ENCODE measurements around the gene LY6G5B.

LY6G5B gene

DNA sequence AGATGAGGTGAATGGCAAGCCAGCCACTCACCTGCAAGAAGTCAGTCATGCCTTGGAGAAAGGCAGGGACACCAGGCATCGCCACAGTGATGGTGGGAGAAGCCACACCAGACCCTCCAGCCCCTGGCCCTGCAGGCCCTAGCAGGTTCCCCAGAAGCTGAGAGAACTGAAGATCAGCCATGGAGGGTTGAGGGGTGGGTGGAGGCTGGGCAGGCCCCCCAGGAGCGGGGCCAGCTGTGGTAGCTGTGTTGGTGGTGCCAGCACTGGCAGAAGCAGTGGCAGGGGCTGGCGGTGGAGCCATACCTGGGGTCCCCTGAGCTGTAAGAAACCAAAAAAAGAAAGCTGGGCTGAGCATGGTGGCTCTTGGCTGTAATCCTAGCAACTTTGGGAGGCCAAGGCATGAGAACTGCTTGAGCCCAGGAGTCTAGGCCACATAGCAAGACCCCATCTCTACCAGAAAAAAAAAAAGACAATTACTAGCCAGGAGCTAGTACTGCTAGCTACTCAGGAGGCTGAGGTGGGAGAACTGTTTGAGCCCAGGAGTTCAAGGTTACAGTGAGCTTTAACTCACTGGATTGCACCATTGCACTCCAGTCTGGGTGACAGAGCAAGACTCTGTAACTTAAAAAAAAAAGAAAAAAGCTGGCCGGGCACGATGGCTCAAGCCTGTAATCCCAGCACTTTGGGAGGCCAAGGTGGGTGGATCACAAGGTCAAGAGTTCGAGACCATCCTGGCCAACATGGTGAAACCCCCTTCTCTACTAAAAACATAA is 26.8 kb upstream of the LY6G5B start:
- DNase-seq = no peak

DNA sequence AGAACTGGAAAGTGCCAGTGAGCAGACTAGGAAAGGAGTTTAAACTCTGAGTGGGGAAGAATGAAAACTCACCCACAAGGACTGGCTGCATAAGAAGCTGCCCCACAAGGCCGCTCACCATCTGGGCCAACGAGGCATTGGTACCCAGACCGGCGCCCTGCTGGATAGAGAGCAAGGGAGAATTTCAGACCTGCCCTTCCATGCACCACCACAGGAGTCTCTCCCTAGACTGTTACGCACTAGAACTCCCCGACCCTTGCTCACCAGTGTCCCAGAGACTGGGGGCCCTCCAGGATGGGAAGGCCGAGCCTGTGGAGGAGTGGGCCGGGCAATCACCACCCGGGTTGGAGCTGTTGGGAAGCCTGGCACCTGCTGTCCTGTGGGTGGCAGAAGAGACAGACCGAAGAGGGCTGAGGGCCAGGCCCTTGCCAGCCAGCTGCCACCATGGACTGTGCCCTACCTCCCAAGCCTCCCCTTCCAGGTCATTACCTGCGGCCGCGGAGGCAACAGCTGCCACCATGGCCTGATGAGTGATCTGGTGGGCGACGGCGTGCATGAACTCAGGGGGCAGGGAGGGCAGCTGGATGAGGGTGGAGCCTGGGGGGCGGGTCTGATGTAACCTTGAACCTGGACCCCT is 25.8 kb upstream of the LY6G5B start:
- DNase-seq = no peak

DNA sequence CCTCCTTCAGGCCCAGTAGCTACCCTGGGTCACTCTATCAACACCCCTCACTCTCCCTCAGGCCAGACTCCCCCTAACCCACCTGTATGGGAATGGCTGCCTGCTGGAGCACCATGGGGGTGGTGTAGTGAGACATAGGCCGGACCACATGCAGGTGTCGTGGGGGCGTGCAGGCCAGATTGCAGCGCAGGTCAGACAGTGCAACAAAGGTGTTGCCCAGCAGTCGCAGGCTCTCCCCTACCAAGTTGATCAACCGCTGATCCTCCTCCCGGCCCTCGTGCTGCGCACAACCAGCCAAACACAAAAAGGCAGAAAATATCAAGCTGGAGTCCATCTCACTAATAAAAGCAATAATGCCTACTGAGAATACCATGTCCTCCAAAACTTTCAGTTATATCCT is 24.5 kb upstream of the LY6G5B start:
- no peak for DNase-seq

DNA sequence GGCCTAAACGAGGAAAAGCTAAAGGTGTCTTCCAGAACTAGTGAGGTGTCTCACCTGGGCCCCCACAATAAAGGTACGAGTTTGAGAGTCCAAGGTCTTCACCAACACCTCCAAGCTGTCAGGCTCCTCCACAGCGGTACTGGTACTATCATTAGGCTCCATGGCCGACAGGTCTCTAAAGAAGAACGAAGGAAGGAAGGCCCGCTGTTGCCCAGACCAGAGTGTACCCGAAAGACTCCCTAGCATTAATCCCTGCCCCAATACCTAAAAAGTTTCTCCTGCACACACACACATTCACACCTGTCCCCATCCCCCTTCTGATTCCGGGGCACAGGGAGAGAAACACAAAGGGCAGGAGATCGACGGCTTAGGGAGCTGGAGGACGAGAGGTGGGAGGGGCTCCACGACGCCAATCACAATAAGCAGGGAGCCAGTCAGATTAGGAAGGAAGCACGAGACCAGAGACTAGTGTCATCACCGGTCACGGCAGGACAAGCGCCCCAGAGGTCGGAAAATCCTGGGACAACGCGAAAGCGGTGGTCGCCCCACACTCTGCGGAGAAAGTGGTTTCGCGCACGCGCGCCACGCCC is 18.1 kb upstream of the LY6G5B start:
- no peak for DNase-seq

DNA sequence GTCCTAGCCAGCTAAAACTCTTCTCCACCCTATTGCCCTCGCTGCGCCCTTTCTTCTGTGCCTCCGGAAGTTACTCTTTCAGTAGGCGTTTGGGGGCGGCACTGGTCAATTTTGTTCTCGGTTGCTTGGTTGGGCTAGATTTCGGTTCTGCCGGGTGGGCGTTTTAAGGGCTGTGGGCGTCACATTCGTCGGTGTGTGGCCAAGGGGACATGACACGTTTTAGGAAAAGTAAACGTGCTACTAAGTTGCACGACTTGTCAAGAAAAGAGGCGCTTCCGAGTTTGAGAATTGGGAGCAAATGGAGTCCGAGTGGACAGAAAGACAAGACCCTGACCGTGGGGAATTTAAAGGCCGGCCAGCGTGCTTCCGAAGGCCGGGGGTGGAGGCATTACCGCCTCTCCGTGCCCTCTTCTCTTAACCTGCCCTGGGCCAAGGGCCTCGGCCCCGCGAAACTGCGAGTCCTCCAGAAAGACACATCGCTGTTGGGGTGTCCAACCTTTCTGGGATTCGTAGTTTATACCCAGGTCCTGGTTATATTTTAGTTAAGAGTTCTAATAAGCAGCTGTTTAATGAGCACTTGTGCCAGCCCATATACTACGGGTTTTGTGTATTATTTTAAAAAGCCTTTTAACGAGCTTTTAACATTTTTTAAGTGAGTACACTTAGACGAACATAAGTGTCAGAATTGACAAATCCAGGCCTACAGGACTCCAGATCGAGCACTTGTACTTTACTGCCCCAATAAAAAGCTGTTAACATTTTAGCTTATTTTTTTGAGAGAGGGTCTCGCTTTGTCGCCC is 16.7 kb upstream of the LY6G5B start:
- peak; percentile 88 for DNase-seq

DNA sequence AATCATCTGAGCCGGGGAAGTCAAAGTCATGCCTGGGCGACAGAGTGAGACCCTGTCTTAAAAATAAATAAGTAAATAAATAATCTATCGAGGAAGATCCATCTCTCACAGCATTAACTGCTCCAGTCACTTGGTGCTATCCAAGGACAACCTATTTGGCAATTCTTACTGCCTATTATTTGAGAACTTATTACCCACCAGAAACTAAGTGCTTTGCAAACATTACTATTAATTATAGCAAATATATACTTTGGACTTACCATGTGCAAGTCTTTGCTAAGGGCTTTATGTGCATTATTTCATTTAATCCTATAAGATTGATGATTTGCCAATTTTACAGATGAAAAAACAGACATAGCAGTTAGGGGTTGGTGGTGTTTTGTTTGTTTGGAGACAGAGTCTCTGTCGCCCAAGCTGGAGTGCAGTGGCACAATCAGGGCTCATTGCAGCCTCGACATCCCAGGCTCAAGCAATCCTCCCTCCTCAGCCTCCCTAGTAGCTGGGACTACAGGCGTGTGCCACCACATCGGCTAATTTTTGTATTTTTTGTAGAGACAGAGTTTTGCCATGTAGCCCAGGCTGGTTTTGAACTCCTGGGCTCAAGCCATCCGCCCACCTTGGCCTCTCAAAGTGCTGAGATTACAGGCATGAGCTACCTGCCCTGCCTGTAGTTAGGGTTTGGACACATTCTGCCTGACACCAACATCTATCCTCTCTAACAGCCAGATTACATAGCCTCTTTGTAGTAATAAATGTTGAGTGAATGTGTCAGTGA is 15.0 kb upstream of the LY6G5B start:
- no peak for DNase-seq

DNA sequence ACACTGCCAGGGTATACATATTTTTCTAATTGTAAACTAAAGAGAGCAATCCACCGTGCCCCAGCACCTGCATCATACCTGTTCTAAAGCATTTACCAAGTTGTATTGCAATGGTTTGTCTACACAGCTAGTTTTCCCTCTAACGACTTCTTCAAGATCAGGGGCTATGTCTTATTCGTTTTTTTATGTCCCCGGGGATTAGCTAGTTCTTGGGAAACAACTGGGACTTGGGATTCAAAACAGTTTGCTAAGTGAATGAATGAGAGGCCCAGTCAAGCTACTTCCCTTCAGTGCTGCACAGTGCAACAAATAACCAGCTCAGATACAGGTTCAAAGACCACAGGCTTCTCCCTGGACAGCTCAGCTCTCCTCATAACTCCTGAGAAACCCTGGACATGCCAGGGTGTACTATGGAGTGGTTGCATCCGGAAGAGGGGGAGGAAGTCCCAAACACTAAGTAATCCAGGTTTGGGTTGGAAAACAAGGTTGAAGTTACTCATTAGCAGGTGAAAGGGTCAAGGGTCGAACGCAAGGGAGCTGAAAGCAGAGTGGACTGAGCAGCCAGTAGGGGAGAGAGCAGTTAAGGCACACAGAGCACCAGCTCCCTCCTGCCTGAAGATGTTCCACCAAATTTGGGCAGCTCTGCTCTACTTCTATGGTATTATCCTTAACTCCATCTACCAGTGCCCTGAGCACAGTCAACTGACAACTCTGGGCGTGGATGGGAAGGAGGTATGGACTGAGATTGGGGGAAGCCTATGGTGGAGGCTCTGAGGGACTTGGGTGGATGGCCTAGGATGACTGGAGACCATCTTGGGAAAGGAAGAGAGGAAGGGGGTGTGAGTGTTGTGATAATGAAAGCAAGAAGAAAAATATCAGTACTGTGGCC is 14.2 kb upstream of the LY6G5B start, which contains the start of gene APOM:
APOM (plus strand) TSS at position 546 of the 889 bp plus-strand sequence; CDS start at position 619, 73 bp downstream.
- no peak for DNase-seq

DNA sequence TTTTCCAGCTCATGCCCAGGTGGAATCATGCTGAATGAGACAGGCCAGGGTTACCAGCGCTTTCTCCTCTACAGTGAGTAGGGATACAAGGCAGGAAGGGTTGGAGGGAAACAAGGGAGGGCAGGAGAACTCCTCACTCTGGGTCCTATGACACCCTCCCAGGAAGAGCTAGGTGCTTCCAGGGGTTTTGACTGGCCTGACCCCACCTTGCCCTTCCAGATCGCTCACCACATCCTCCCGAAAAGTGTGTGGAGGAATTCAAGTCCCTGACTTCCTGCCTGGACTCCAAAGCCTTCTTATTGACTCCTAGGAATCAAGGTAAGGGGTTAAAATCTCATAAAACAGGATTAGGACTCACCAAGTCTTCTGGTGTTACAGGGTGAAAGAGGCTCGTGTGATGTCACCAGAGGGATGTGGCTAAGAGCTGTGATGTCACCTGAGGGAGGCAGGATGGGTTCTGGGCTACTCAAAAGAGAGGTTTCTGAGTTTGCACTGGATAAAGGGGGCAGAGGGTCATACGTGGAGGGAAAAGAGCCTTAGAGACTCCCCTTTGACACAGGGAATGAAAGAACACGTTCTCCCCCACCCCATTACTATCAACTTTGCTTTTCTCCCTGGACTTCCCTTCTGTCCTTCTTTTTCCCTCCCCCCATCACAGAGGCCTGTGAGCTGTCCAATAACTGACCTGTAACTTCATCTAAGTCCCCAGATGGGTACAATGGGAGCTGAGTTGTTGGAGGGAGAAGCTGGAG is 12.2 kb upstream of the LY6G5B start:
- peak; percentile 18 for DNase-seq

DNA sequence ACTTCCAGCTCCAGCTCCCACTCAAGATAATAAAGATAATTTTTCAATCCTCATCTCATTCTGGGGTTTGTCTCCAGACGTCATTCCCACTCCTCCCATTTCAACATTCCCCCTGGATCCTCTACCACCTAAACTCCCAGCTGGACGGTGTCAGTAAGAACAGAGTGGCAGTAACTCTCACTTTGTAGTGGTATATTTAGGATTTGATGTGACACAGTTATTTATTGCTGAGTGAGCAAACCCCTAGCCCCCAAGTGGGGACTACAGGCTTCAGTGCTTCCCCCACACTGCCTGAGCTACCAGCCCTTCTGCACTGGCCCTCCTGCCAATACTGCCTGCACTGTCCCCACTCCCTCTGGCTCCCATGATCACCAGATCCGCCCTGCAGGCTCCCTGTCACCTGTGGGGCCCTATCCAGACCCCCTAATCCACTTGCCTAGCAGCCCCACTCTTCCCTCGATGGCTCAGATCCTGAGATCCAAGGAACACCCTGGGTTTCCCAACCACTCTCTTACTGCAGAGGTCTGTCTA is 11.6 kb upstream of the LY6G5B start:
- no peak for DNase-seq

DNA sequence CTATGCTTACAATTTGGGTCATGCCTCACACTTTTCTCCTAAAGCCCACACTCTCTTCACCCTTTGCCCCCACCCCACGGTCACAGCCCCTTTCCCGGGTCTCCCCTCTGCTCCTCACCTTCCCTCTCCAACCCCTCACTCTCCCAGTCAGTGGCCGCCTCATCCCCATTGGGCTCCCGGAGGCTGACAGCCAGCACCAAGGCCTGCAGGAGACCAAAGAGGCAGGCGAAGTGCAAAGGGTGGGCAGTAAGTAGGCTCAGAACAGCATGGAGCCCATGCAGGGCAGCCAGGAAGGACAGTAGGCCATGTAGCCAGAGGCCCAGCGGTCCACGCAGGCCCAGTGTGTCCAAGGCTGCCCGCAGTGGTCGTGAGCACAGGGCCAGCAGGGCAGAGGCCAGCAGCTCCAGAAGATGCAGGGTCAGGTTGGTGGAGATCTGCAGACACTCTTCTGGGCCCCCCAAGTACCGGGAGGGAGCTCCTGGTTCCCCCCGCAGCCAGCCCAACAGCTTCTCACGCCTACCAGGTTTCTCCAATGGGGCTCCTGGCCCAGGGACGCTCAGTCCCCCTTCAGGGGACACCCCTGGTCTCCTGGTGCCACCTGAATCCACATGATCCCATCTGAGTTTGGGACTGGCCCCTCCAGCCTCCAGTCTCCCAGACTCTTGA is 10.7 kb upstream of the LY6G5B start:
- no peak for DNase-seq

DNA sequence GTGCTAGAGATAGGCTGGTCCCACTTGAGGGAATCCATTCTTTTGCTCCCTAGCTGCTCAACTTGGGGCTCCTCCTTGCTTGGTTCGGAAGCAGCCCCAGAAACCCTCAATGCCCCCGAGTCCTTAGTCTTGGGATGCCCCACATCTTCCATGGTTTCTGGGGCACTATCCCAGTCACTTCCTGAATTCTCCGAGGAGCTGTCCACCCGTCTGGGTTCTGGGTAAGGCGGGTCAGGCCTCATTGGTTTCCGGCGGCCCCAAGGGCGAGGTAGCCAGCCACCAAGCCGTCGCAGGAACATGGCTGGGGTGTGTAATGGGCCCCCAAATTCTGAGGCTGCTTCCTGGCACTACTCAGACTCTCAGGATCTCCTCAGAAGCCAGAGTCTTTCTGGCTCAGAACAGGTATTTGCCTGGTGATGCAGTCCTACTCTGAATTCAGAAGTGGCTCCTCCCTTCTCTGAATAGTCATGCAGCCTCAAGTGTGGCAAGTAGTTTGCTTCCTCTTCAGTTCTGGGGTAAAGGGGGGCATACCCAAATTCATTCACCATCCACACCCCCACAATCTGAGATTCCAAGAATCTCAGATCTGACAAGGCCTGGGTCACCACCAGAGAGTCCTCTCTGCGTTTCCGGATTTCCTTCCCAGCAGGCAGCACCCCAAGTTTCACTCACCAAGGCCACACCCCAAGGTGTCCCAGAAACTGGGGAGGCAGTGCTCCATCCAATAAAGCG is 10.0 kb upstream of the LY6G5B start:
- no peak for DNase-seq

DNA sequence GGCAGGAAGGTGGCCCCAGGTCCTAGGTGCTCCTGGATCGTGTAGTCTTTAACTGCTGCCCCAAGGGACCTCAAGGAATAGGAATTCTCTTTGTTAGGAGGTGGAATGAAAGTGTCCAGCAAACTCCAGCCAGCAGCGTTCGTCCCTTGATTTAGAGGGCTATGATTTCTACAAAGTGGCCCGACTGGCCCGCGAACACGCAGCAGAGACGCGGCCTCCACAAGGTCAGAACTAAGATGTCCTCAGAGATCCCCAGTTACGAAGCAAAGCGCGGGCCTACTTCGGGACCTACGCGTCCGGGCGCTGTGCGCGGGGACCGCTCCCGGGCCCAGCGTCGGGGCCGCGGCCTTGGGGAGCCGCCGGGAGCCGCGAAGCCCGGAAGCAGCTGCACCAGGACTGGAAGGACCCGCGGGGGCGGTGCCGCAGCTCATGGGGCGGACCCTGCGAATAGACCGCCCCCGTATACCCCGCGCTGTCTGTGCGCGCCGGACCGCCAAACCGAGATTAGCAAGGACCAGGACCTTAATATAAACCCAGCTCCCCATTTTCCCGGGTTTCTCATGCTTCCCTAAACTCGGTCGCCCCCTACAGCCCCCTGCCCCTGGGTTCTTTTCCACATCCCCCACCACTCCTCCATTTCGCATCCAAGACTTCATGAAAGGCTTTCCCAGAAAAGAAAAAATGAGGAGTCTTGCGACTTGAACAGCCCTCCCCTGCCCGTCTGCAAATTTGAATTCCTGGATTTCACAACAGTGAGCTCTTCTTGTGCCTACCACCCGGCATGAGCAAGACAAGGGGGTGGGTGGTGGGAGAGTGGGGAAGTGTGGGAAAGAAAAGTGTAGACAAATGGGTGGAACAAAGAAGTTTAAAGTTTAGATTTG is 9.2 kb upstream of the LY6G5B start, which contains the start of gene C6orf47:
C6orf47 (minus strand) TSS at position 398 of the 881 bp plus-strand sequence. CDS start 831 bp downstream, outside the sequence.
- peak; percentile 77 for DNase-seq

DNA sequence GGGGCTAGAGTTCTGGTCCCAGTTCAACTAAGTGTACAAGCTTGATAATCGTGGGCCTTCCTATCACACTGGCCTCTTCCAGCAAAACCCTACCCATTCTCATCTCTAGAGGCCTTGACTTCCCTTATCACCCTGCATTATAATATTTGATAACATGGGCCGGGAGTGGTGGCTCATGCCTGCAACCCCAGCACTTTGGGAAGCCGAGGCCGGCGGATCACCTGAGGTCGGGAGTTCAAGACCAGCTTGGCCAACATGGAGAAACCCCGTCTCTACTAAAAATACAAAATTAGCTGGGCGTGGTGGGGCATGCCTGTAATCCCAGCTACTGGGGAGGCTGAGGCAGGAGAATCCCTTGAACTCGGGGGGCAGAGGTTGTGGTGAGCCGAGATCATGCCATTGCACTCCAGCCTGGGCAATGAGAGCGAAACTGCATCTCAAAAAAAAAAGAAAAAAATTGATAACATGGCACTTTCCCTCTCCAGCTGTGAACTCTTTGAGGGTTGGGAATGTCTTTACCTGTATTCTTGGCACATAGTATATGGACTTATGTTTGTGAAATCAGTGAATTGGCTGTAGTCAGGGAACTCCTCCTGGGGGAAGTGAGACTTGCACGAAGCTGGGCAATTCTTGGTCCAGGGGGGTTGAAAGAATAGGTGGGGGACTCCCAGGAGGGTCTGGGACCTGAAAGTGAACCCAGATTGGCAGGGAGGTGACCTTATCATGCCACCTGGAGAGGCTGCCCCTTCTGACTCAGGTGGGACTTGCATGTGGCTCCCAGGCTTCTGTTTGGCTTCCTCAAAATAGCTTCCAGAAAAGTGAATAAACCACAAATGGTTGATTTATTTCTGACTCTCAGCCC is 8.3 kb upstream of the LY6G5B start:
- DNase-seq = no peak

DNA sequence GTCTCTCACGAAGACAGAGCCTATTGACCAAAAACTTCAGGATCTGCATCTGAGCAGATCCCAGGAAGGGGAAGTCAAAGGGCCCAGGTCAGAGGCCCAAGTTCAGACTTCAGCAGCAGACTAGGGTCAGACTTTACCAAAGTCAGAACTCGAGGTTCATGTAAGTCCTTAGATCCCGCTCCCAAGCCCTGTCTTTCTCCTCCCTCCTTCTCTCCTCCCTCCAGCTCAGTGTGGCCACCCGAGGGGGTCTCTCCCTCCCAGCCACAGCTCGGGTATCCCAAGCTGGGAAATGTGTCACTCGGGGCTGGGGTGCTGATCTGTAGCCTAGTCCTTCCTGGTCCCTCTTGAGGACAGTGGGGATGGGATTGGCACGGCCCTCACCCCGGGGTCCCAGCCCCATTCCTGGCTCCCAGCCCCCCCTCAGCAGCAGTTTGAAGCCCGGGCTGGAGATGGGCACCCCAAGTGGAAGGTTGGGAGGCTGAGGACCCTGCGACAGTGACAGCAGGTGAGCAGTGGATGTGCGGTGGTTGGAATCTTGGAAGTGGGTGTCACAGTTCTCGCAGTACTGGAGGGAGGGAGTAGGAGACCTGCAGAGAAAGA is 7.6 kb upstream of the LY6G5B start:
- DNase-seq = no peak

DNA sequence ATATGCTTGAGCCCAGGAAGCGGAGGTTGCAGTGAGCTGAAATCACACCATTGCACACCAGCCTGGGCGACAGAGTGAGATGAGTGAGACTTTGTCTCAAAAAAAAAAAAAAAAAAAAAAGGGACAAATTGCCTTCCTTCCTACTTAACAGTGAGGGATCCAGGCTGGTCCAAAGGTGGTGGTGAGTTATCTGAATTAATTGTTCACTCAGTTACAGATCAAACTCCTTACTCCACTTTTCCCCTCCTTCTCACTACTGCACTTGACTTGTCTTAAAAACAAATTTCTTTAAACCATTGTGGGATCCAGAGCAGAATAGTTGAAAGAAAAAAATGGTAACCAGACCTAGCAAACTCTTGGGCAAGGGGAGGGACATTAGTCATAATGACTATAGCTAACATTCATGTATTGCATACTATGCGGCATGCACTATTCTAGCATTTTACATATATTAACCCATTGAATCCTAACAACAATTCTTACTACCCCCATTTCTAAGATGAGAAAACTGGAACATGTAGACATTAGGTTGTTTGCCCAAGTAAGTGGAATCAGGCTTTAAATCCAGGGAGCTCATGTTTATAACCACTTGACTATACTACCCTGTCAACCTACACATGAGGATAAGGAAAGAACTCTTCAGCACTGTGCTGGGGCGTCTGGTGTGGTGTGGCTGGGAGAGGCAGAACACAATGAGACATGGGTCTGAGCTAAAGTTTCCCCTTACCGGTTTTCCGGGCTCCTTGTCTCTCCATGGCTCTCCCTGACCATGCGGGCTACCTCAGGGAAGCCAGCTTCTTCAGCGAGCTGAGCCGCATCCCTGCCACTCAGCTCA is 6.4 kb upstream of the LY6G5B start:
- DNase-seq = no peak
